ENCODE measurements around the gene BMP6. TPM values are rescaled to one million over a fixed set of nuclear protein-coding genes. Genes with fewer than 3 reads are reported as not detected.

Gene BMP6
- total and polyA plus RNA-seq, 2 donors from 2014 or later: 5.0 to 10.0 TPM

GRCh38 chr6:7725412-7725811 is 487 bp upstream of the BMP6 start:
- H3K27ac ChIP-seq (ENCODE audit: low read depth in 2 of 2, low read length in 2 of 2): no peak overlapping the region
- intact Hi-C loops (cut with DNase I): no loop called here
- DNase-seq (no peak), FAIRE-seq (no peak)
- TF ChIP-seq CTCF (IDR thresholded peaks at IDR 0.05; ENCODE audit: borderline replicate concordance, extremely low read depth, insufficient read depth): no peak
- peaks cover 0 to 6% (median 5%) of the 10 kb centered on the region in 3 donors for H3K4me1 ChIP-seq (ENCODE audit: control insufficient read depth in 2 of 3, insufficient read depth in 2 of 3, low read depth in 1 of 3, low read length in 3 of 3)
- H3K9me3 ChIP-seq (ENCODE audit: control insufficient read depth in 2 of 3, insufficient read depth in 1 of 3, low read length in 3 of 3): no peaks in the 10 kb centered on the region
- peak overlapping the region in 2 of 3 donors; percentile 3 to 67 for H3K4me3 ChIP-seq (ENCODE audit: low read length in 3 of 3)
- no peaks in the 10 kb centered on the region for H3K36me3 ChIP-seq (ENCODE audit: control insufficient read depth in 2 of 3, insufficient read depth in 3 of 3, low read length in 3 of 3)
- H3K9ac ChIP-seq (ENCODE audit: low read length in 3 of 3): no peak overlapping the region
- peaks cover 19% of the 10 kb centered on the region for H3K27me3 ChIP-seq (ENCODE audit: control insufficient read depth, insufficient read depth, low read length)

- FAIRE-seq (no peak), DNase-seq (peak in 4 of 5 donors; percentile 29 to 79 (median 51))
- no peaks in the 10 kb centered on the region for H3K36me3 ChIP-seq (ENCODE audit: control insufficient read depth in 2 of 3, insufficient read depth in 3 of 3, low read length in 3 of 3)
- peaks cover 19% of the 10 kb centered on the region for H3K27me3 ChIP-seq (ENCODE audit: control insufficient read depth, insufficient read depth, low read length)
- intact Hi-C loops (cut with DNase I): no loop called here
- H3K4me1 ChIP-seq (ENCODE audit: control insufficient read depth in 2 of 3, insufficient read depth in 2 of 3, low read depth in 1 of 3, low read length in 3 of 3): peaks cover 0 to 6% (median 5%) of the 10 kb centered on the region in 3 donors
- no peak overlapping the region for H3K27ac ChIP-seq (ENCODE audit: low read depth in 2 of 2, low read length in 2 of 2)
- no peak for TF ChIP-seq CTCF (IDR thresholded peaks at IDR 0.05; ENCODE audit: borderline replicate concordance, extremely low read depth, insufficient read depth)
- peak overlapping the region; percentile 37 to 67 (median 44) for H3K4me3 ChIP-seq (ENCODE audit: low read length in 3 of 3)
- peak overlapping the region in 1 of 3 donors; percentile 19 for H3K9ac ChIP-seq (ENCODE audit: low read length in 3 of 3)
- H3K9me3 ChIP-seq (ENCODE audit: control insufficient read depth in 2 of 3, insufficient read depth in 1 of 3, low read length in 3 of 3): no peaks in the 10 kb centered on the region
Observed at GRCh38 chr6:7726416-7727085, 652 bp downstream of the BMP6 start.

GRCh38 chr6:7727086-7727945 is 1.4 kb downstream of the BMP6 start:
- no peak for FAIRE-seq
- Histone ChIP-seq H3K4me3 (ENCODE audit: low read length in 3 of 3) (peak overlapping the region; percentile 18 to 54 (median 43)), H3K9ac (ENCODE audit: low read length in 3 of 3) (peak overlapping the region in 1 of 3 donors; percentile 26), H3K27me3 (ENCODE audit: control insufficient read depth, insufficient read depth, low read length) (peaks cover 19% of the 10 kb centered on the region), H3K36me3 (ENCODE audit: control insufficient read depth in 2 of 3, insufficient read depth in 3 of 3, low read length in 3 of 3) (no peaks in the 10 kb centered on the region), H3K9me3 (ENCODE audit: control insufficient read depth in 2 of 3, insufficient read depth in 1 of 3, low read length in 3 of 3) (no peaks in the 10 kb centered on the region), H3K4me1 (ENCODE audit: control insufficient read depth in 2 of 3, insufficient read depth in 2 of 3, low read depth in 1 of 3, low read length in 3 of 3) (peaks cover 0 to 6% (median 5%) of the 10 kb centered on the region in 3 donors), H3K27ac (ENCODE audit: low read depth in 2 of 2, low read length in 2 of 2) (no peak overlapping the region)
- intact Hi-C loops (cut with DNase I): no loop called here
- TF ChIP-seq CTCF (IDR thresholded peaks at IDR 0.05; ENCODE audit: borderline replicate concordance, extremely low read depth, insufficient read depth): no peak
- DNase-seq: peak; percentile 42 to 68 (median 53)
